ENCODE measurements around the gene TMEM14A. TPM values are rescaled to one million over a fixed set of nuclear protein-coding genes. Genes with fewer than 3 reads are reported as not detected.

TMEM14A gene
- total RNA-seq, 2 donors from 2014 or later, result 16.5 to 27.1 TPM

GRCh38 chr6:52736145-52736544, 65.2 kb downstream of the TMEM14A start:
- TF ChIP-seq, protein P1, sequence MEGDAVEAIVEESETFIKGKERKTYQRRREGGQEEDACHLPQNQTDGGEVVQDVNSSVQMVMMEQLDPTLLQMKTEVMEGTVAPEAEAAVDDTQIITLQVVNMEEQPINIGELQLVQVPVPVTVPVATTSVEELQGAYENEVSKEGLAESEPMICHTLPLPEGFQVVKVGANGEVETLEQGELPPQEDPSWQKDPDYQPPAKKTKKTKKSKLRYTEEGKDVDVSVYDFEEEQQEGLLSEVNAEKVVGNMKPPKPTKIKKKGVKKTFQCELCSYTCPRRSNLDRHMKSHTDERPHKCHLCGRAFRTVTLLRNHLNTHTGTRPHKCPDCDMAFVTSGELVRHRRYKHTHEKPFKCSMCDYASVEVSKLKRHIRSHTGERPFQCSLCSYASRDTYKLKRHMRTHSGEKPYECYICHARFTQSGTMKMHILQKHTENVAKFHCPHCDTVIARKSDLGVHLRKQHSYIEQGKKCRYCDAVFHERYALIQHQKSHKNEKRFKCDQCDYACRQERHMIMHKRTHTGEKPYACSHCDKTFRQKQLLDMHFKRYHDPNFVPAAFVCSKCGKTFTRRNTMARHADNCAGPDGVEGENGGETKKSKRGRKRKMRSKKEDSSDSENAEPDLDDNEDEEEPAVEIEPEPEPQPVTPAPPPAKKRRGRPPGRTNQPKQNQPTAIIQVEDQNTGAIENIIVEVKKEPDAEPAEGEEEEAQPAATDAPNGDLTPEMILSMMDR (IDR thresholded peaks at IDR 0.05), result no peak
- Histone ChIP-seq H3K36me3 (no peaks in the 10 kb centered on the region), H3K4me3 (no peak overlapping the region), H3K4me1 (ENCODE audit: control insufficient read depth in 1 of 2, low read depth in 2 of 2) (peaks cover 0 to 16% of the 10 kb centered on the region in 2 donors), H3K27me3 (replicated peaks; ENCODE audit: insufficient read depth) (no peaks in the 10 kb centered on the region), H3K27ac (no peak overlapping the region), H3K9me3 (no peaks in the 10 kb centered on the region)
- ATAC-seq (ENCODE audit: insufficient number of reproducible peaks, low FRiP score, low read depth) (no peak), DNase-seq (ENCODE audit: low spot score) (no peak)

Other genes with a start within 250 kb of the TMEM14A start
- gene TRAM2, start 94.1 kb upstream of the TMEM14A start, total RNA-seq, result 10 to 100 TPM; 40.0 to 41.8 TPM
- not detected for gene GSTA2, start 92.4 kb downstream of the TMEM14A start, total RNA-seq
- gene GSTA1, start 132.7 kb downstream of the TMEM14A start, total RNA-seq, result not detected
- not detected for gene GSTA5, start 169.7 kb downstream of the TMEM14A start, total RNA-seq
- not detected for gene GSTA3, start 238.6 kb downstream of the TMEM14A start, total RNA-seq

Data from thoracic aorta (tissue), 2 donors.